ENCODE data around the gene DICER1. TPM values are rescaled to one million over a fixed set of nuclear protein-coding genes. Genes with fewer than 3 reads are reported as not detected.

Gene DICER1
- total and polyA plus RNA-seq, 12 donors = 4.9 to 38.8 (median 27.2) TPM

DNA sequence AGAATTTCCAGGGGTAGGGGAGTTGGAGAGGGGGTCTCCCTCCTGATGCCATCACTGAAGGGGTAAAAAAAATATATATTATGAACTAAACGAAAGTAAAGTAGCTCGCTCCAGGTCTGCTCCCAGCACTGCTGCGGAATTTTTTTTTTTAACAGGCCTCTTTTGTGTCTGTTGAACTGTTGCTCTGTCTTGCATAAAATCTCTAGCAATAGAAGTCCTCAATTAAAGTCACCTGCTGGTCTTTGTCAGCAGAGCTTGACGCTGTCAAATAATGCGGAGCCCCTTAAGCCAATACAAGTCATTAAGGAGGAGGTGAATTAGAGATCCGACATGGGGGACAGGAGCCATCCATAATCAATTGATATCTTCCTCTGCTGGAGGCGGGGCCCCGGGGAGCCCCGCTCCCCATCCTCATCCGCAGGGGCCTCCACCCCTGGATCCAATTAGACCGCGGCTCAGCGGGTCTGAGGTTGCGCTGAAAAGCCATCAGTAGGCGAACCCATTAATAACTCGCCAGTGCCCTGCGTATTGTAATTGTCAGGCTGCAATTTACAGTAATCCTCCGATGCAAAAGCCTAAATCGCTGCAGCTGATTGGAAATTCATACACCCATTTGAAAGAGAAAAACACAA is 85.6 kb downstream of the DICER1 start:
- ATAC-seq (no peak), DNase-seq (no peak)
- WGBS, 2 donors = 80 to 83% methylated on average over 19 of the region's 19 CpGs
- H3K9me3 ChIP-seq = peaks cover 0 to 11% (median 0%) of the 10 kb centered on the region in 11 donors
- intact Hi-C loops (cut with DNase I) = no loop called here
- no peak for TF ChIP-seq CTCF (IDR thresholded peaks at IDR 0.05)
- H3K4me1 ChIP-seq = no peaks in the 10 kb centered on the region
- H3K27me3 ChIP-seq = peaks cover 0 to 49% (median 6%) of the 10 kb centered on the region in 7 donors
- H3K27ac ChIP-seq = no peak overlapping the region
- H3K36me3 ChIP-seq = no peaks in the 10 kb centered on the region
- no peak overlapping the region for H3K4me3 ChIP-seq

DNA sequence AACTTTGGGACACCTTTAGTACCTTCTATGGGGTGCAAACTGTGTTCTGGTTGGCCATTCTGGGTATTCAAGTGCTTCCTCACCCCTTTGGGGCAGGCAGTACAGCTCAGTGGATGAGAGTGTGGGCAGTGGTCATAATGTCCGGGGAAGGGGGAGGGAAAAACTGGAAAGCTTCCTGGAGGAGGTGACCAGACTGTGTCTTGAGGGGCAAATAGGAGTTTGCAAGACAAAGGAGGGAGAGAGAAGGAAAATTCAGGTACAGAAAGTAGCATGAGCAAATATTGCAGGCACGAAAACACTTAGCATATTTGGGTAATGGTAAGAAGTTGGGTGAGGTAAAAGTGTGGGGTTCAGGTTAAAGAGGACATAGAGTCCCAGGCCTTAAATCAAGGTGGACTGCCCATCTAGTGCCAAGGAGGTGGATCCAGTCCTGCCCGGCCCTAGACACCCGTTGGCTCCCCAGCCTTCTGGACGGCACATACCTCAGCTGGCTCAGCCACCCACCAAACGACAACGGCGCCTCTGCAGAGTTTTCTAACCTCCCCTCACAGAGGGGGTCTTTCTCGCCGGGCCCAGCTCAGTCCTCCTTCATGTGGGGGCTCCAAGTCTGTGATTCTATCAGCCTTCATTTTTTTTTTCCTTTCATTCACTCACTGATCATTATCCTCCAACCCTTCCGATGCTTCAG is 86.4 kb downstream of the DICER1 start:
- H3K4me1 ChIP-seq = no peaks in the 10 kb centered on the region
- intact Hi-C loops (cut with DNase I) = no loop called here
- TF ChIP-seq CTCF (IDR thresholded peaks at IDR 0.05) = no peak
- H3K27ac ChIP-seq = no peak overlapping the region
- ATAC-seq = no peak
- peaks cover 0 to 11% (median 0%) of the 10 kb centered on the region in 11 donors for H3K9me3 ChIP-seq
- 71 to 78% methylated on average over 11 of the region's 11 CpGs for WGBS, 2 donors
- no peaks in the 10 kb centered on the region for H3K36me3 ChIP-seq
- H3K4me3 ChIP-seq = no peak overlapping the region
- peaks cover 0 to 43% (median 6%) of the 10 kb centered on the region in 7 donors for H3K27me3 ChIP-seq
- DNase-seq = no peak

- WGBS, 2 donors = 87 to 92% methylated on average over 10 of the region's 10 CpGs
- no peak for ATAC-seq
- peaks cover 0 to 38% (median 6%) of the 10 kb centered on the region in 7 donors for H3K27me3 ChIP-seq
Measured at GRCh38 chr14:95069547-95069946, 87.8 kb downstream of the DICER1 start.

DNA sequence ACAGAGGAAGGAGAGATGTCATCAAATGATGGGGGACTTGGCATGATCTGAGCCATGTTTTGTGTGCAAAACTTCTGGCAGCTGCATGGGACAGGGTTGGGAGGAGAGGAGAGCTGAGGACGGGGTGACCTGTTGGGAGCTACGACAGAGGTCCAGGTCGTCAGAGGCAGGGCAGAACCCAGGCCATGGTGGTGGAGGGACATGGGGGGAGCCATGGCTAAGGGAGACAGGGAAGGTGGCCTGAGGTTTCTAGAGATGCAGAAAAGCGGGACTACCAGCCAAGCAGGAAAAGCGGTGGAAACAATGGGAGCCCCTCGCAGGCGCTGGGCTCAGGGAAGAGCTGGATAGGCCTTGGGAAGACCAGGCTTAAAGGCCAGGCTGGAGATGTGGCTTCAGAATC is 88.3 kb downstream of the DICER1 start:
- peaks cover 0 to 35% (median 6%) of the 10 kb centered on the region in 7 donors for H3K27me3 ChIP-seq
- no peak overlapping the region for H3K27ac ChIP-seq
- intact Hi-C loops (cut with DNase I) = no loop called here
- ATAC-seq (no peak), DNase-seq (no peak)
- no peaks in the 10 kb centered on the region for H3K4me1 ChIP-seq
- H3K36me3 ChIP-seq = no peaks in the 10 kb centered on the region
- peaks cover 0 to 7% (median 0%) of the 10 kb centered on the region in 11 donors for H3K9me3 ChIP-seq
- no peak overlapping the region for H3K4me3 ChIP-seq
- TF ChIP-seq CTCF (IDR thresholded peaks at IDR 0.05) = no peak
- WGBS, 2 donors = 59 to 64% methylated on average over 7 of the region's 7 CpGs

More at GRCh38 chr14:95069547-95069946, 87.8 kb downstream of the DICER1 start:
- no peaks in the 10 kb centered on the region for H3K36me3 ChIP-seq
- no peak for TF ChIP-seq CTCF (IDR thresholded peaks at IDR 0.05)
- intact Hi-C loops (cut with DNase I) = no loop called here
- no peak overlapping the region for H3K4me3 ChIP-seq
- no peak overlapping the region for H3K27ac ChIP-seq
- H3K9me3 ChIP-seq = peaks cover 0 to 11% (median 0%) of the 10 kb centered on the region in 11 donors
- DNase-seq = no peak
- H3K4me1 ChIP-seq = no peaks in the 10 kb centered on the region
